HG03354 (cell line): ENCODE results near the gene ZEB2.

Source experiments
- ATAC-seq: cut with Tn5 transposase; IDR thresholded peaks from one replicate; pipeline ENCODE4 v1.9.1; 2021; ENCODE audit warnings: mild to moderate bottlenecking; ENCODE audit not compliant: unreplicated experiment, poor library complexity, severe bottlenecking

Gene ZEB2

GRCh38 chr2:144519934-144520731 lies at the start of gene ZEB2:
TSS of gene ZEB2 (minus strand) at chr2:144520119. CDS start at chr2:144517350, 2,769 bp downstream.
- ATAC-seq, result peak; percentile 24

GRCh38 chr2:144567745-144568144 lies 47.8 kb upstream of the ZEB2 start:
- no peak for ATAC-seq

GRCh38 chr2:144566448-144566847 lies 46.5 kb upstream of the ZEB2 start:
- ATAC-seq, result no peak

- ATAC-seq, result no peak
Observed at GRCh38 chr2:144560251-144560650, 40.3 kb upstream of the ZEB2 start.

GRCh38 chr2:144559681-144560080 lies 39.8 kb upstream of the ZEB2 start:
- ATAC-seq, result no peak

- no peak for ATAC-seq
Observed at GRCh38 chr2:144559242-144559641, 39.3 kb upstream of the ZEB2 start.

- no peak for ATAC-seq
Observed at GRCh38 chr2:144554492-144555210, 34.7 kb upstream of the ZEB2 start.

- no peak for ATAC-seq
Observed at GRCh38 chr2:144553379-144553778, 33.5 kb upstream of the ZEB2 start.

GRCh38 chr2:144552821-144553220 lies 32.9 kb upstream of the ZEB2 start:
- ATAC-seq, result no peak

GRCh38 chr2:144550911-144551310 lies 31.0 kb upstream of the ZEB2 start:
- ATAC-seq, result no peak

- ATAC-seq, result no peak
Observed at GRCh38 chr2:144550084-144550483, 30.2 kb upstream of the ZEB2 start.

GRCh38 chr2:144548532-144549191 lies 28.7 kb upstream of the ZEB2 start:
- peak; percentile 89 for ATAC-seq

- ATAC-seq, result no peak
Observed at GRCh38 chr2:144548088-144548487, 28.2 kb upstream of the ZEB2 start.

- ATAC-seq, result no peak
Observed at GRCh38 chr2:144547494-144547893, 27.6 kb upstream of the ZEB2 start.

GRCh38 chr2:144546933-144547332 lies 27.0 kb upstream of the ZEB2 start:
- ATAC-seq, result no peak

GRCh38 chr2:144545787-144546186 lies 25.9 kb upstream of the ZEB2 start:
- ATAC-seq, result no peak

GRCh38 chr2:144544053-144544452 lies 24.1 kb upstream of the ZEB2 start:
- ATAC-seq, result no peak

- ATAC-seq, result no peak
Observed at GRCh38 chr2:144541396-144541795, 21.5 kb upstream of the ZEB2 start.

GRCh38 chr2:144539289-144539782 lies 19.4 kb upstream of the ZEB2 start:
- no peak for ATAC-seq

- no peak for ATAC-seq
Observed at GRCh38 chr2:144535300-144535699, 15.4 kb upstream of the ZEB2 start.
